Prostate gland (tissue), 2 donors: ENCODE results near the gene CDH13.

Experiments
- CTCF ChIP-seq, 4 experiments: fragments of 200-600 bp in 2 of 4; fragments of 450-650 bp in 2 of 4; sonication (generic) in 2 of 4; IDR thresholded peaks; 1 replicate in 3 of 4; 2 replicates in 1 of 4; pipeline ENCODE4 v1.5.1; 2016 to 2019; ENCODE audit warnings: antibody characterized with exemption in 4 of 4, mild to moderate bottlenecking in 2 of 4, moderate library complexity in 2 of 4
- POLR2A ChIP-seq: fragments of 450-650 bp; IDR thresholded peaks from one replicate; pipeline ENCODE4 v1.6.1; 2016; ENCODE audit warnings: antibody characterized with exemption, mild to moderate bottlenecking
- POLR2AphosphoS5 ChIP-seq: sonication (generic); formaldehyde crosslinking; IDR thresholded peaks from one replicate; pipeline ENCODE4 v1.6.1; 2017; ENCODE audit warnings: antibody characterized with exemption

GRCh38 chr16:83733301-83733700 is 1106.5 kb downstream of the CDH13 start:
- TF ChIP-seq POLR2A (no peak), POLR2AphosphoS5 (no peak), CTCF (IDR thresholded peaks at IDR 0.05) (no peak)
